H1 (cell line): ENCODE data around the gene ARL6IP4. TPM values are rescaled to one million over a fixed set of nuclear protein-coding genes. Genes with fewer than 3 reads are reported as not detected.

Source experiments
- MAX ChIP-seq: IDR thresholded peaks from 2 replicates; pipeline ENCODE4 v1.6.1; 2012; ENCODE audit warnings: inconsistent platforms
- POU5F1 ChIP-seq: IDR thresholded peaks from 2 replicates; pipeline ENCODE4 v1.6.1; 2011; ENCODE audit warnings: low read depth, mild to moderate bottlenecking, low read length, moderate library complexity
- polyA plus RNA-seq, 7 experiments: library from polyadenylated mRNA; depleted of rRNA in 3 of 7; stranded (reverse) in 5 of 7; unstranded in 2 of 7; fragments of >200 nt in 5 of 7; fragments of 200-250 nt in 2 of 7; gene quantifications; 1 replicate in 5 of 7; 2 replicates in 1 of 7; 4 replicates in 1 of 7; pipeline versions ENCODE4 v1.2.1 to v1.2.3, GENCODE V29; 2011 to 2013; ENCODE audit warnings: missing spikeins in 2 of 7, mixed read lengths in 2 of 7
- total RNA-seq: library from RNA; stranded (reverse); fragmentation: NEBNext Ultra II Directional; extraction: Animal tissue kit (Norgen Biotek cat#: 25700); gene quantifications from 2 replicates; pipeline ENCODE4 v1.2.1, GENCODE V29; 2021

ARL6IP4 gene
- total and polyA plus RNA-seq, 2 of the 8 experiments (the other 6 are each of a cell fraction or from before 2014, with no cell fraction given): 76.4 to 109 TPM

- TF ChIP-seq MAX (no peak), POU5F1 (no peak)
- TF ChIP-seq, all 59 proteins: peak for 0
Observed at GRCh38 chr12:122995503-122996187, 15.2 kb downstream of the ARL6IP4 start (continued).
